Stimulated activated CD4-positive, alpha-beta T cell treated with anti-CD3 and anti-CD28 coated beads, Interleukin-15, amount 100 ng/mL, for 24 hours (primary cell): ENCODE measurements around the gene APPL1.

Source experiments
- DNase-seq: peaks from one replicate; pipeline ENCODE4 v3.0.0-alpha.2; 2020

The APPL1 gene, protein sequence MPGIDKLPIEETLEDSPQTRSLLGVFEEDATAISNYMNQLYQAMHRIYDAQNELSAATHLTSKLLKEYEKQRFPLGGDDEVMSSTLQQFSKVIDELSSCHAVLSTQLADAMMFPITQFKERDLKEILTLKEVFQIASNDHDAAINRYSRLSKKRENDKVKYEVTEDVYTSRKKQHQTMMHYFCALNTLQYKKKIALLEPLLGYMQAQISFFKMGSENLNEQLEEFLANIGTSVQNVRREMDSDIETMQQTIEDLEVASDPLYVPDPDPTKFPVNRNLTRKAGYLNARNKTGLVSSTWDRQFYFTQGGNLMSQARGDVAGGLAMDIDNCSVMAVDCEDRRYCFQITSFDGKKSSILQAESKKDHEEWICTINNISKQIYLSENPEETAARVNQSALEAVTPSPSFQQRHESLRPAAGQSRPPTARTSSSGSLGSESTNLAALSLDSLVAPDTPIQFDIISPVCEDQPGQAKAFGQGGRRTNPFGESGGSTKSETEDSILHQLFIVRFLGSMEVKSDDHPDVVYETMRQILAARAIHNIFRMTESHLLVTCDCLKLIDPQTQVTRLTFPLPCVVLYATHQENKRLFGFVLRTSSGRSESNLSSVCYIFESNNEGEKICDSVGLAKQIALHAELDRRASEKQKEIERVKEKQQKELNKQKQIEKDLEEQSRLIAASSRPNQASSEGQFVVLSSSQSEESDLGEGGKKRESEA

DNA sequence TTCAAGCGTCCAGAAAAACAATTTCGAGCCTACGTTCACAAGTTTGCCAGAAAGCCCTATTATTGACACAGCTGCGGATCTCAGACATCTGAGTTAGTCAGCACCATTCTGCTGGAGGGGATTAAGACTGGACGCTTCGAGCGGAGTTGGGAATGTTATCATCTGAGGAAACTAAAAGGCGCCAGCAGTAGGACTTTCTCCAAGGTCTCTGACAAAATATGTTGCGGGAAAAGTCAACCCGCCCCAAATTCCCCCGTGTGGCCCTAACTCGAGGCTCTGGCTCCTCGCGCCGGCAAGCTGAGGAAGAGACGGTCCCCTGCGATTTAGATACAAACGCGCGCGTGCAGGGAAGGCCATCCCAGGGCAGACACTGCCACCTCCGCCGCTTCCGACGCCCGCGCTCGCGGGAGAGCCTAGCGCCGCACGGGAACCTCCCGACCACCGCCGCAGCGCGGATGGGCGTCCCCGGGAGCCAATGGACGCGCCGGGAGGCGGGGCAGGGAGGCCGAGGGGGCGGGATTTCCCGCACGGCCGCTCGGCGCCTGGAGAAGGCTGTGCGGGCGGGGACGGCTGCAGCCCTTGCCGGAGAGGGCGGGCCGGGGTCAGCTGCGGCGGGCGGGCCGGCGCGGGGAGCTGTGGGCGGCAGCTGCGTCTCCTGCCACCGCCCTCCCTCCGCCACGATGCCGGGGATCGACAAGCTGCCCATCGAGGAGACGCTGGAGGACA is at the start of gene APPL1:
Gene APPL1 (plus strand): TSS at position 526 of the 726 bp plus-strand sequence. CDS start 155 bp downstream, at position 681.
- DNase-seq = peak; percentile 95

DNA sequence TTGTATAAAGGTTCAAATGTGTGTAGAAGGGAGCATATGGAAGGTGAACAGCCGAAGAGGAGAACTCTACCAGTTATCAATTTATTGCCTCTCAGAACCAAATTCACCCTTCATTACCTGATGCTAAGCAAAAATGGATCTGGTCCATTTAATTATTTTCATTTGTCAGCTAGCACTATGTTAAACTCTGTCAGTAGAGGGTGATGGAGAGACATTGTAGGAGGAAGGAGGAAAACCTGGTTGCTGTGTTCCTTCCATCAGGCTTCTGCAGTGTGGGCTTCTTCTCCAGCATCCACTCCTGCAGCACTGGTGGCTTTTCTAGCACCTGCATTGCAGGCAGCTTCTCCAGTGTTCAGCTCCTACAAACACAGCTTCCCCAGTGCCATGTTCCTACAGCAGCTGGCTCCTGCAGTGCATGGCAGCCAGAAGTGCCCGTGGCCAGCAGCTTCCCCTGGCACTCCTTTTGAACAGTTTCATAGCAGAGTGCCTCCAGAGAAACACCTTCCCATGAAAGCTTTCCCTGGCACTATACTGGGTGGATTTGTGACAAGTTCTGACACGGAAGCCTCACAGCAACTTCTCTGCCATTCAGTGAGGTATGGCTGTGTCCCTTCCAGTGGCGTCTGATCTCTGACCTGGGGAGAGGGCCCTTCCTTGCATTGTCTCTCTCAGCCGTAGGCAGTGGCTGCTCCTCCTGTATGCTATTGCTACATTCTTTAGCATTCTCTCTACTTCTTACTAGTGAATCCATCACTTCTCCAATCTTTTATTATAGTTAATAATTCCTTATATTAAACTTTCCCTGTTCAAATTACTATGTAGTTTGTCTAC is 47.7 kb upstream of the APPL1 start:
- no peak for DNase-seq

DNA sequence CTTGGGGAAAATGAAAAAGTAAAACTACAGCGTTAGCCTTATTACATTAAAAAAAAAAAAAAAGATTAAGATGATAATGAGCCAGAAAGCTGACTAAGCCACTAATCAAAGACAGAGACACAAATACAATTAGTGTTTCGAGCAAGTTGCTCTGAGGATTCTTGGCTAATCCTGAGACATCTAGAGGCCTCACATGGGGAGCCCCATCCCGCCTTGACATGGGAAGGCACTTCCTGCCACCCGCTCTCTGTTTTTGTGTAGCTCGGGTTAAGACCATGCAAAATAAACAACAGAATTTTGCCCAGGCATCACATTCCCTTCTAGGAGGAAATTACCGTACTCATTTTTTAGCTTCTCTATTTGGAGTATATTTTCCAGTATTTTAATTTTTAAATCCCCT is 43.0 kb upstream of the APPL1 start:
- no peak for DNase-seq

DNA sequence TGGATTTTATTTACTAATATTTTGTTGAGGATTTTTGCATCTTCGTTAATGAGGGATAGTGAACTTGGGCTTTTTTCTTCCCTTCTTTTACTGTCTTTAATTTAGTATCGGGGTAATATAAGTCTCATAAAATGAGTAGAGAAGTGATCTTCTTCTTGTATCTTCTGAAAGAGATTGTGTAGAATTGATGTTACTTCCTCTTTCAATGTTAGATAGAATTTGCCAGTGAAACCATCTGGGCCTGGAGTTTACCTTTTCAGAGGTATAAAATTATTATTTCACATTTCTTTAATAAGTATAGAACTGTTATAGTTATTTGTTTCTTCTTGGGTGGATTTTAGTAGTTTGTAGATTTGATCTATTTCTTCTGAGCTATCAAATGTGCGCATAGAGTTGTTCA is 35.5 kb upstream of the APPL1 start:
- DNase-seq = no peak

DNA sequence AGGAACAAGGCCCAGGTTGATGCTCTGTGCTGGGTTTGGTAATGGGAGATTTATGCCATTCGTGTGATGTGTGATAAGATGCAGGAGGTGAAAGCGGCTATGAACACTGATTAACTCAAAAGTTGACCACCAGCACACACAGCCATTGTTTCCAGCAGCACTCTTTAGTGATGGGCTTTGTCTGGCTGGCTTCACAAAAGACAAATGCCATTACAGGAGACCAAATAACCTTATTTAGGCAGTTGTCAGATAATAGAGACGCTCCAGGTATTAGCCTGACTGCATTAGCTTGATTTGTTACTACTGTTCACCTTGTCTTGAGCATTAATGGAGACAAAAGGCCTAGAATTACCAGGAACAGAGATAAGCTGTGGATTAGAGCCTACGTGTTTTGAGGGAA is 32.9 kb upstream of the APPL1 start:
- no peak for DNase-seq

DNA sequence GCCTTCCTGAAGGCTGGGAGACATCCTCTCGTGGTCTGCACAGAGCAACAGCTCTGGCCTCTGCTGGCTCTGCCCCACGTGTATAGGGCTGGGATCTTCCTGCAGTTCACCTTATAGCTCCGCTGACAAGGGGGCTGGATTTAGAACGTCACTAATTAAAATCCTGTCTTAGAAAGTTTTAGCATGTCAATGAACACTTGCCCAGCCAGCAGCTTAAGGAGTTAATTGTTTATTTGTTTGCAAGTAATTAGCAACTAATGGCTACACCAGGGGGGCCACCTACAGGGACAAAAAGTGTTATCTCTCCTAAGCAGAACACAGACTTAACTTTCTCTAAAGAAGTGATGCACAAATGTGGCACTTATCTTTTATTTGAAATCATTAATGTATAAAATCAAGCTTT is 27.6 kb upstream of the APPL1 start, which contains the start of gene HESX1:
Gene HESX1 (minus strand): TSS at position 84 of the 403 bp plus-strand sequence. CDS start 60 bp downstream, at position 24.
- DNase-seq = no peak

DNA sequence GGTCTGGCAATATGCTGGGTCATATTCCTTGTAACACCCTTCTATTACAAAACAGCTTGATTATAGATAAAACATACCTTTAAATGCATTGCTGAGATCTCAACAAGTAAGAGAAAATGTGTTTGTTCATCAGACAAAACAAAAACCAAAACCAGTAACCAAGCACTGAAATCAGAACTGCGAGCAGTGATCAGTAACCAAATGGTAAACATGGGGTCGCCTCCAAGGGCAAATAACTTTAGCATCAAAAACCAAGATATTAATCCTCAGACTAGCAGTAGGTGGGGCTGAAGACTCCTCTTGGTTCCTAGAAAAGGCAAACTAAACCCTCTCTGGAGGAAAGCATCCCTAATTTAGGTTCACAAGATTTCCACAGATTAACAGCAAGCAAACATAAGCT is 21.1 kb upstream of the APPL1 start:
- no peak for DNase-seq

DNA sequence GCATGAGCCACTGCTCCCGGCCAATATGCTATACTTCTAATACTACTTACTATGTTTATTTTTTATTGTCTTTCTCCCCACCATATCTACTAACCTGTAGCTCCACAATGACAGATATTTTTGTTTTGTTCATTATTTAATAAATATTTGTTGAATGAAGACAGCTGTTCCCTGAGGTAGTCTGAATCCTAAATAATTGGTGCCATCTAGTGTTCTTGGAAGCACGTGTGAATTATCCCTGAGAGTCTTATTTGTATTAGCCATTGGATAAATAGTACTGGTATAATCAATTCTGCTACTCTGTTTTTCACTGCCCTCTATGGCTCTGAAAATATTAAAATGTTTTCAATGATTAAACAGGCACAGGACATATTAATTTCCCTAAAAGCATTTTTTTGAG is 5.6 kb upstream of the APPL1 start:
- DNase-seq = no peak

DNA sequence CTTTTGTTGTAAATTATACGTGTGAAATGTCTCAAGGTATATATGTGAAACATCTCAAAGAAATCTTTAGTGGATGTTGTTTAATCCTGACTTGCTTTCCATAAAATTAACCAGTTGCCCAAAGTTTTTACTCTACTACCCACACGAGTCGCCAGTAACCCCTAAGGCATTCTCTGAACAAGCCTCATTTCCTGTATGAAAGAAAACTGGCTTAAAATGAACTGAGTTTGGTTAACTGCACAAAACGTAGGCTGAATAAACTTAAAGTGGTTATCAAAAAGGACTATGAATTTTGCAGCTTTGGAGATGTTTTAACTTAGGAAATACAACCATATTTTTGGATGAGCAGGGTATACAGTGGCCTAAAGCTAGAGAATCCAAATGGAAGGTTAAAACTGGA is 2.7 kb upstream of the APPL1 start:
- no peak for DNase-seq

DNA sequence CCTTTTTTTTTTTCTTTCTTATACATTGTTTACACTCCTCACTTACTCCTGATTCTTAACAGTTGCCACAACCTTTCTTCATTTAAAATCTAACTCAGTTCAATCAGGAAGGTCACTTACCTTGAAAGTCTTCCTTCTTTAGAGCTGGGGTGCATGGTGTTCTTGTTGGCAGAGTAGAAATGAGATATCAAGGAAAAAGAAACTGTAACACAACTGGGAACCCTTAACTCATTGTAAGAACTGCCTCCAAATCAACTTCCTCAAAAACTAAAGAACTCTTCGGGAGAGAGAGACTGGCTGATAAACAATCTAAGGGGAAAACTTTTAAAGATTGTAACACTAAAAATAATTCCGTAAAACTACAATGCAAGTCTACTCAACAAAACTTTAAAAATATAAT is 1.4 kb upstream of the APPL1 start:
- no peak for DNase-seq

DNA sequence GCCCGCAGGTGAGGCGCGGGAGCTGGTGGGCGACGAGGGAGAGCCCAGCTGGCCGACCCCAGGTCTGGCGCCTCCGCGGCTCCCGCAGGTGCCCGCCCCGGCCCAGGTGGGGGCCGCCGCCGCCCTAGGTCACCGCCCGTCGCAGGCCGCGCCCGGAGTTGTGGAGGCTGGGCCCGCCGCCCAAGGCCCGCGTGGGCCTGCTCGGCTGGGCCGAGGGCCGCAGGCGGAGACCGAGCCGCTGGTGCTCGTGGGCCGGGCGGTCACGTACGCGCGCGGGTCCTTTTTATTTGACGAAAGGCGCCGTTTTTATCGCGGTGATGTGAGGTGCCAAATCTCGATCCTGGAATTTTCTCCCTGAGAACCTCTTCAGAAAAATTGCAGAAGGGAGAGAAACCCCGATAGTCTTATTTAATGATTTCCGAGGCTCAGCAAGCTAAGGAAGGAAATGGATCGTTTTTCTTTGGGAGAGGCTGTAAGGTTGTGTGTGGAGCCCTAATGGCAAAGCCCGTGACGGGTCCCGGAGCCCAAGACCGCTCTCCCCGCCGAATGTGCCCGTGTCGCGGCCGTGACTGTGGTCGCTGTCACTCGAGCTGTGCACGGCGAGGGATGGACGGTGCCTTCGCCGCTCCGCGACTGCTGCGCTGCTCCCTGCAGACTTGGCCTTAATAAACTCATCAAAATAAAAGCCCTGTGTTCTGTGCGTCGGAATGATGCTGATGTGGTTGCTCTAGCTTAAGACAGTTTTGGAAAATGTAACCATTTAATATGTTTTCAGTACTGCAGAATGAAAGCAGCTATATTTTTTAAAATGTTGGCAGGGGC is 612 bp downstream of the APPL1 start:
- DNase-seq = peak; percentile 60

DNA sequence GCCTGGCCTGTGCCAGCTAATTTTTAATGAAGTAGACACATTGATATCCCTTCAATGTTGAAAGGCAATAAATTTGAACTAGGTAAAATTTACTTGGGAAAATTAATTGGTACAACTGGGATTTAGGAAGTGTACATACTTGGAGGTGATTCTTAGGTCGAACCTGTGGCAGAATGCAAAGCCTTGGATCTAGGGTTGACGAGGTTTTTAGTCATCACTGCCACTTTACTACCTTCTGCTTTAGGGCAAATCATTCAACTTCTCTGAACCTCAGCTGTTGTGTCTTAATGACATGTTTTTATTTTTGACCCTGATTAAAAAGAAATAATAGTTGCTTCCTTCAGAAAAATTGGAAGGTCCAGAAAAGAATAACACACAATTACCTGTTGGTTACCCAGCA is 2.5 kb downstream of the APPL1 start:
- no peak for DNase-seq

DNA sequence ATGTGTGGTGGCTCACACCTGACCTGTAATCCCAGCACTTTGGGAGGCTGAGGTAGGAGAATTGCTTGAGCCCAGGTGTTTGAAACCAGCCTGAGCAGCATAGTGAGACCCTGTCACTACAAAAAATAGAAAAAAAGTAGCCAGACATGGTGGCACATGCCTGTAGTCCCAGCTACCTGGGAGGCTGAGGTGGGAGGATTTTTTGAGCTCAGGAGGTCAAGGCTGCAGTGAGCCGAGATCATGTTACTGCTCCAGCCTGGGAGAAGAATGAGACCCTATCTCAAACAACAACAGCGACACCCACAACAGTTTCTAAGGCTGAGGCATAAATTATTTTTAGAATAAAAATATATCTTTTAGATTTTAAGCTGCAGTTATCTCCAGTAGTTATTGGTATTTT is 6.3 kb downstream of the APPL1 start:
- no peak for DNase-seq

DNA sequence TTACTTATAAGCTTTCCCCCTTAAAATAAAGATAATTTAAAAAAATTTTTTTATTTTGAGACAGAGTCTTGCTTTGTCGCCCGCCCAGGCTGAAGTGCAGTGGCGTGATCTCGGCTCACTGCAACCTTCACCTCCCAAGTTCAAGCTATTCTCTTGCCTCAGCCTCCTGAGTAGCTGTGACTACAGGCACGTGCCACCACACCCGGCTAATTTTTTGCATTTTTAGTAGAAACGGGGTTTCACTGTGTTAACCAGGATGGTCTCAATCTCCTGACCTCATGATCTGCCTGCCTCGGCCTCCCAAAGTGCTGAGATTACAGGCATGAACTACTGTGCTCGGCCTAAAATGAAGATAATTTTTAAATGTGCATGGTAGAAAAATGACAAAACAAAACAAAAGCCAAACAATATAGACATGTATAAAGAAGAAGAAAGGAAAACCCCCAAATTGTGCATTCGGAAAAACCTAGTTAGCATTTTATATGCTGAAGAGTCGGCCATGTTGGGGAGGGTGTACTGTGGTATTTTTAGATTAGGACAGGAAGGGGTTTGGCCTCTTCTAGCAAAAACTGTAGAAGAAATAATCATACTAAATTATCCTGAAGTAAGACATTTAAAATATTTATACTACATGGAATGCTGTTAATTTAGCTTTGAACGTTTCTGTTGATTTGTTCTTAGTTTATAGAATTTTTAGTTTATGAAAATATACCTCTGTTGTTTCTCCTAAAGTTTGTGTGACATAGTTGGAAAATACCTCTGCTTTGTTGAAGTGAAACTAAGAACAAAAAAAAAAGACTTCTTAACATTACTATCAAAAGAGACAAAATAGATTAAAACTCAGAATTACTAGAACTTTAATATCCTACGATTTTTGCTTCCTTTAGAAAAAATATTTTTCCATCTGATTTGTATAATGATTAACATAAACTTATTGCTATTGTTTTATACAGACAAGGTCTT is 7.4 kb downstream of the APPL1 start:
- DNase-seq = no peak

DNA sequence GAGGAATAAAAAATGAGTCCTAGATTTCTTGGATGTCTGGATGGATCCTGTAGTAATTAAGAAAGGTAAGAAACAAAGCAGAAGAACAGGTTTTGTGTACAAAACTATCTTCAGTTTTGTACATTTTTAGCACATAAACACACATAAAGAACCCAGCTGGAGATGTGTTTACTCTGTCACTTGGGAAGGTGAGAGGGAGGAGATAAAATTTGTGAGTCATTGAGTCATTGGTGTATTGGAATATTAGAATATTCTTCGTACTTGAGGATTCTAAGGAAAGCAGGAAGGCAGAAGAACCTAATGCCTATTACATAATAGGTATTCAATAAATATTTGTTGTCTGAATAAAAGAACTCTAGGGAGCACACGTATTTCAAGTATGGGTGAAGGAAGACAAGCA is 17.4 kb downstream of the APPL1 start:
- DNase-seq = no peak

DNA sequence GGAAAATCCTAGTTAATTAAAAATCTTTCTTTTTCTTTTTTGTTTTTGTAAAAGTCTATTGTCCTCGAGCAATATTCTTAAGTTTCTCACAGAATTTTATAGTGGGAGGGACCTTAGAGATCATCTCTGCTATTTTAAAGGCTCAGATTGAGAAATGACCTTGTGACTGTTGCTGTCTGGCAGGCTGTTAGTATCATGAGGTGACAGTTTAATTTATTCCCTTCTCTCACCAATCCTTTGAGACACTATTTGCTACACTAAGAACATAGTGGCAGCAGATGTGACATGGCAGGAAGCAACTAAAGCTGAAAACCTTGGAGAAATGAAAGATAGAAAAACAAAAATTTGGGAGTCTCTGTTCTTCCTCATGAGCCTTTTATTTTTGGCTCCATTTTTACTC is 24.9 kb downstream of the APPL1 start:
- DNase-seq = no peak

DNA sequence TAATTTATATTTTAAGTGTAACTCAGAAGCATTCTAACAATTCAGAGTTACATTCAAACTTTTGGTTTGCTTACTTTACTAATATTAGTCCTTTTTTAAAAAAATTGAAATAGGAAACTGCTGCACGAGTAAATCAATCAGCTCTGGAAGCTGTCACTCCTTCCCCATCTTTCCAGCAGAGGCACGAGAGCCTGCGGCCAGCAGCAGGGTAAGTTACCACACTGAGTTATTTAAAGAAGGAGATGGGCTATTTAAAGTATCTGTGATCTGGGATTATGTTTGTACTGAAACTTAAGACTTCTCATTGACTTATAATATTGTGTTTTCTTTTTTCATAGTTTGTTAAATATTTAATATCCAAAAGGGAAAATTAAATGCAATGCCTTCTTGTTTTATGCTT is 29.3 kb downstream of the APPL1 start:
- DNase-seq = no peak

DNA sequence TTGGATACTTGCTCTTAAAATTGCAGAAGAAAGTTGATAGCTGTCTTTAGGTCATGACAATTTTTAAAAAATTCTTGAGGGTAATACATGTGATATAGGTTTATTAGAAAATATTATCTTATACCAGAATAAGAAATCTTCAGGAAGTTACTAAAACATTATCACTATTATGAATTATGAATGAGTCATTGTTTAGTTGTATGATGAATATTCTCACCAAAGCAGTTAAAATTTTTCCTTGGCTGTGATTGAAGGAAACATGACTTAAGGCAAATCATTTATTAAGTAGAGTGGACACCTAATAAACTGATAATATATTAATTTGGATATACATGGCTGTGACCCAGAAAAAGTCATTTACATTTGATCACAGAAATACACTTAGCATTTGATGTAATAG is 30.1 kb downstream of the APPL1 start:
- no peak for DNase-seq

DNA sequence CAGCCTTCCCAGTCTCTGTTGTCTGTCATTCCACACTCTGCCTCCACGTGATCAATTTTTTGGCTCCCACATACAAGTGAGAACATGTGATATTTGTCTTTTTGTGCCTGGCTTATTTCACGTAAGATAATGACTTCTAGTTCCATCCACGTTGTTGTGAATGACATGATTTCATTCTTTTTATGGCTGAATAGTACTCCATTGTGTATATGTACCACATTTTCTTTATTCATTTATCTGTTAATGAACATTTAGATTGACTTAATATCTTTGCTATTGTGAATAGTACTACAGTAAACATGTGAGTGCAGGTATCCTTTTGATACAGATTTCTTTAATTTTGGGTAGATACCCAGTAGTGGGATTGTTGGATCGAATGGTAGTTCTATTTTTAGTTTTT is 33.6 kb downstream of the APPL1 start:
- no peak for DNase-seq

DNA sequence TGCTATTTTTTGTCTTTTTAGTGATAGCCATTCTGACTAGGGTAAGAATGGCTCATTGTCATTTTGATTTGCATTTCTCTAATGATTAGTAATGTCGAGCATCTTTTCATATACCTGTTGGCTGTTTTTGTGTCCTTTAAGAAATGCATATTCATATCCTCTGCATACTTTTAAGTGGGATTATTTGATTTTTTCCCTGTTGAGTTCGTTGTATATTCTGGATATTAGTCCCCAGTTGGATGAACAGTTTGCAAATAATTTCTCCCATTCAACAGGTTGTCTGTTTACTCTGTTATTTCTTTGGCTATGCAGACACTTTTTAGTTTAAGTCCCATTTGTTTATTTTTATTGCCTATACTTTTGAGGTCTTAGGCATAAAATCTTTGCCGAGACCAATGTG is 34.4 kb downstream of the APPL1 start:
- DNase-seq = no peak

DNA sequence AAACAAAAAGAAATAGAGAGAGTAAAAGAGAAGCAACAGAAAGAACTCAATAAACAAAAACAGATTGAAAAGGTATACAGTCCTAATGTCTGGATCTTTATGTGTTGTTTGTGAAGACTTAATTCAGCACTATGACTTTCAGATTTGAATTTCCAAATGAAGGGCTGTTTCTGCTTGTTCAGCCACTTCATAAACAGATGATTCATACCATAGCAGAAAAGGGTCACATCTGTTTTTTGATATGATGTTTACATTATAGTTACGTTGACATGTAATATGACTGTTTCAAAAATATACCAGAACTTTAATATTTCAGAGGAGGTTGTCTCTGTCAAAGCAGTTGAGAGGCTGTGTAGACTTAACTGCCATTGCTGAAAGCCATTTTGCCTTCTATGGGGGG is 40.9 kb downstream of the APPL1 start:
- DNase-seq = no peak
